SK-N-MC (cell line): ENCODE measurements around the gene CCNF.

Experiments
- DNase-seq: peaks from one replicate; pipeline ENCODE4 v3.0.0-alpha.2; 2011; ENCODE audit warnings: low read depth, low spot score
- H3K27ac ChIP-seq: fragments of 200-600 bp; sonication (generic); 2 replicates; pipeline ENCODE4 v1.5.1; 2016; ENCODE audit warnings: mixed run types
- H3K36me3 ChIP-seq: fragments of 200-600 bp; sonication (generic); 2 replicates; pipeline ENCODE4 v1.6.1; 2017; ENCODE audit warnings: antibody characterized with exemption, low read length, mixed read lengths; ENCODE audit not compliant: insufficient read depth
- H3K4me3 ChIP-seq: fragments of 200-600 bp; sonication (generic); 2 replicates; pipeline ENCODE4 v1.5.1; 2016
- H3K9ac ChIP-seq: fragments of 200-600 bp; sonication (generic); 2 replicates; pipeline ENCODE4 v1.8.0; 2017; ENCODE audit warnings: mixed run types, mixed read lengths; ENCODE audit not compliant: insufficient read length
- H3K9me3 ChIP-seq: fragments of 200-600 bp; sonication (generic); 2 replicates; pipeline ENCODE4 v1.6.1; 2017; ENCODE audit warnings: low read depth, mild to moderate bottlenecking, antibody characterized with exemption, low read length, moderate library complexity, mixed read lengths
- EZH2 ChIP-seq: fragments of 200-600 bp; sonication (generic); IDR thresholded peaks from one replicate; pipeline ENCODE4 v1.6.1; 2017; ENCODE audit warnings: antibody characterized with exemption
- FOXP2 ChIP-seq: optimal IDR thresholded peaks from 2 replicates; pipeline ENCODE3; 2011; ENCODE audit warnings: mild to moderate bottlenecking, moderate library complexity; ENCODE audit not compliant: insufficient read depth; ENCODE audit errors: extremely low read length, control extremely low read depth
- POLR2AphosphoS5 ChIP-seq: IDR thresholded peaks from 2 replicates; pipeline ENCODE4 v1.6.1; 2012; ENCODE audit warnings: mild to moderate bottlenecking, low read depth, low read length, borderline replicate concordance

CCNF gene

DNA sequence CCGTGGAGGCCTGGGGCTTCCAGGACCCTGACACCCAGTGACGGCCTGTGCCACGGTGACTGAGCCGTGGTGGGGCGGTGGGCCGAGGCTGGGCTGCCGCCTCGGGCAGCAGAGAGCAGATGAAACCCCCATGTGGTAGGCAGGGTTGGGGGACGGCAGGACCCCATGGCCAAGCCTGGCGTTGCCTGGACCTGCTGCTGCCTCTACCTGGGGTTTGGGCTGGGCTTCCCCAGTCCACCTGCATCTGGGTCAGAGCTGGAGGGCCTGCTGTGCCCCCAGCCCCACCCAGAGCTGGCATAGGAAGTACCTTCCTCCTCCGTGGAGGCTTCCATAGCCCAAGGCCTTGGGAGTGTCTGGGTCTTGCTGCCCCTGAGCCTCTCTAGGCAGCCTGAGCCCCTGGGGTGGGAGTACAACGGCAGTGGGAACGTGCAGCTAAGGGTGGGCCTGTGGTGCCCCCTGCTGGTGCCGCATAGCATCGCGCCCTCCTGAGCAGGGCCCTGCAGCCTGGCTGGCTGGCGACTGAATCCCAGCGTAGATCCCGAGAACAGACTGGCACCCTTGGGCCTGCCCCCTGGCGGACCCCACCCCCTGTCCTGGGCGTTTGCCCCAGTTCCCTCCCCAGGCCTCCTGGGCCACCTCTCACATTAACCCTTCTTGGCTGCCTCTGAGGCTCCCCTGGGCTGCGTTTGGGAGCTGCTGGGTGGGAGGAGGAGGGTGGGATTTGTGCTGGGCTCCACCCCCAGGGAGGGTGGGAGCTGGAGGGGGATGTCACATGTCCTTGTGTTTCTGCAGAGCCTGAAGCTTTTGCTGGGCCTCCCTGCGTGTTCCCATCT, 71.9 kb downstream of the CCNF start:
- no peak overlapping the region for H3K27ac ChIP-seq
- no peak for TF ChIP-seq EZH2
- TF ChIP-seq POLR2AphosphoS5, result no peak
- TF ChIP-seq FOXP2, result no peak
- H3K9me3 ChIP-seq, result no peaks in the 10 kb centered on the region
- H3K4me3 ChIP-seq, result peak overlapping the region; percentile 80
- H3K9ac ChIP-seq, result no peak overlapping the region
- no peak for DNase-seq
- H3K36me3 ChIP-seq, result peaks cover 5% of the 10 kb centered on the region; the same call in 1 of the 2 replicates

DNA sequence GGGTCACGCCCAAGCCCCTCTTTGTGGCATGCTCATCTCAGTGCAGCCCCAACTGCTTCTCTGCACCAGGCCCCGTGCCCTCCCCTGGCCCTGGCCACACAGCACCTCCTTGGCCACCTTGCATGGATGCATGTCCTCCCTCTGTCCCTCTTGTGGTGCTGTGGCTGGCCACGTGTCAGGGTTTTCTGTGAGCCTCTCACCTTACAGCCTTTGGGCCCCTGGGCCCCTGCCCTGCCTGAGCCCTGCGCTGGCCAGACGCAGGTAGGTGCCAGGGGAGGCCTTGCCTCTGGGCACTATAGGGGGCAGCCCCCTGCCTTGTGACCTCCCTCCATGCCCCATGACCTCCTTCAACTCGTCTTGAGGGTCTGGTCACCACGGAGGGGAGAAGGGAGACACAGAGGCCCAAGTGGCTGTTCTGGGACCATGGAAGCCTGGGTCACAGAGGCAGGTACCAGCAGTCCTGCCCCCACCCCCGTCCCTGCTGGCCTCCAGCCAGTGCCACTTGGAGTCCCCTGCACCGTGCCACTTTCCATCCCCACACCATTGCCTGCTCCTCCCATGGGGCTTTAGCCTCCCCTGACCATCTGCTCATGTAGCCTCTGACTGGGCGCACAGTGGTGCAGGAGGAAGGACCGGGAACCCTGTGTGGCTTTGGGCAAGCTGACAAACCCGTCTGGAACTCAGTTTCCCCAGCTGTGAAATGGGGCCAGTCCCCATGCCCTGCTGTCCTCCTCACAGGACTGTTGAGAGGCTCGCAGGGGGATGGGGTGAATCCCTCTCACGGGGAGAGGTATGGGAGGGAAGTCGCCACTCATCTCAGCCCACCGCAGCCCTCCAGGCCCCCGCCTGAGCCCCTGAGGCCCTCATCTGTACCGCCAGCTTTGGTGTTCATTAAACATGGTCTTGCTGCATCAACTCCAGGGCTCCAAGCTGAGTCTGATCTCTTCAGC, 73.0 kb downstream of the CCNF start:
- no peak overlapping the region for H3K9ac ChIP-seq
- H3K27ac ChIP-seq, result no peak overlapping the region
- no peaks in the 10 kb centered on the region; the same call in 1 of the 2 replicates for H3K36me3 ChIP-seq
- no peaks in the 10 kb centered on the region for H3K9me3 ChIP-seq
- DNase-seq, result no peak
- H3K4me3 ChIP-seq, result peak overlapping the region; percentile 80
- no peak for TF ChIP-seq POLR2AphosphoS5
- no peak for TF ChIP-seq EZH2
- no peak for TF ChIP-seq FOXP2

DNA sequence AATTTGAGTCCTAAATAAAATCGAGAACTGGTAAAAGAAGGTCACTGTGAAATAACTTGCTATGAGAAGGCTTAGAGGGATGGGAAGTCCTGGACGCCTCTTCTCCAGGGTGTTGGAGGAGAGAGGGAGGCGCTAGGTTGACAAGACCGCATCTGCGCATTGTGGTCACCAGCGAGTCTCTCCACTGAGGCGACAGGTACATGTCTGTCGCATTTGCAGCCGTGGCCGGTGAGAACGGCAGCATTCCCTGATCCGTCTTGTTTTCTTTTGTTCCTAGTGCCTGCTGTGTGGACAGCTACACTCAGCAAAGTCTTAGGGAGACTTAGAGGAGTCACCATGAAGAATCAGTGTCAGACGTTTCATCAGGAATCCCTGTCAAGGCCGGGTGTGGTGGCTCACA, 76.4 kb downstream of the CCNF start:
- Histone ChIP-seq H3K27ac (no peak overlapping the region), H3K4me3 (no peak overlapping the region), H3K9me3 (no peaks in the 10 kb centered on the region), H3K9ac (no peak overlapping the region), H3K36me3 (no peaks in the 10 kb centered on the region)
- TF ChIP-seq FOXP2 (no peak), POLR2AphosphoS5 (no peak), EZH2 (no peak)
- DNase-seq, result no peak

DNA sequence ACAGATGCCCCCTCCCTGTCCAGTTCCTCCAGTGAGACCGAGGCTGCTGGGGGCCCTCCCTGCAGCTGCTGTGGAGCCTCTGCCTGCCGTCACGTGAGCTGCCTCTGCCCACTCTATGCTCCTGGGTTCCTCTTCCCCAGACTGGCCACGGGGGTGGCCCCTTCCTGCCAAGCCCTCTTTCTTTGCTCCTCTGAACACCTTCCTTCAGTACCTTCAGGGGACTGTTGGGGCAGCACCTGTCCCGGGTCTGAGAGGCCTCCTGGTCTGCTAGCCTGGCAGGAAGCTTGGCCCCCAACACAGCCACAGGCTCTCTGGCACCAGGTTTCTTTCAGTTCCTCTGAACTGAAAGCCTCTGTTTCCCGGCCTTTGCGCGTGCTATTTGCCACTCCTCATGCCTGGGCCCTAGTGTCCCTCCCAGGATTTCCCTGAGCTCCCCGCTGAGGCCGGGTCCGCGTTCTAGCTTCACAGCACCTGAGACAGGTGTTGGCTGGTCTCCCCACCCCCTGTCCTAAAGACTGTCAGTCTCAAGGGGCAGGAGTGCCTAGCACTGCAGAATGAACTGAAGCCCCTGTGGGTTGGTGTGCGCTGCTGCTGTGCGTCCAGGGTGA, 77.9 kb downstream of the CCNF start:
- Histone ChIP-seq H3K27ac (no peak overlapping the region), H3K9me3 (no peaks in the 10 kb centered on the region), H3K4me3 (no peak overlapping the region), H3K9ac (no peak overlapping the region), H3K36me3 (no peaks in the 10 kb centered on the region)
- no peak for TF ChIP-seq POLR2AphosphoS5
- TF ChIP-seq FOXP2, result no peak
- no peak for TF ChIP-seq EZH2
- no peak for DNase-seq

DNA sequence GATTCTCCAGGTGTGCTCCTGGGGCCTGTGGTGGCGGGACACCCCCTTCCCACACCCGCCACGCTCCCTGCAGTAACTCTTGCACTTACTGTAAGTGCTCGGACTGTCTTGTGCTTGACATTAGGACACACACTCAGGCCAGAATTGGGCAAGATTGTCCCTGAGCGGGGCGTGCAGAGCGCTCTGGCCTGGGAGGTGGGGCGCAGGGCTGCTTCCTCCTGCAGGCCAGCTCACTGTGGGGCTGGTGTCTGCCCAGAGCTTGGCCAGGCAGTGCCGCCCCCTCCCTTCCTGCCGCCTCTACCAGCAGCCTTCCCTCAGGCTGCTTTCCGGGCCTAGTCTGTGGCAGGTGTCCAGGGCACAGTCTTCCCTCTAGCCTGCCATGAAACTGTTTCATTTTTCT, 78.4 kb downstream of the CCNF start:
- no peak overlapping the region for H3K27ac ChIP-seq
- H3K36me3 ChIP-seq, result no peaks in the 10 kb centered on the region
- no peak overlapping the region for H3K4me3 ChIP-seq
- DNase-seq, result no peak
- no peak for TF ChIP-seq POLR2AphosphoS5
- no peak overlapping the region for H3K9ac ChIP-seq
- H3K9me3 ChIP-seq, result no peaks in the 10 kb centered on the region
